SK-N-SH (cell line): ENCODE measurements around the gene RAB30. TPM values are rescaled to one million over a fixed set of nuclear protein-coding genes. Genes with fewer than 3 reads are reported as not detected.

ENCODE experiments used
- CTCF ChIA-PET: fragments of 300-600, 350-600 bp; formaldehyde crosslinking; extraction: SDS; loops from one replicate; lab custom pipeline; 2021; lab: Yijun Ruan, JAX
- POLR2A ChIA-PET: fragments of 350-600 bp; sonication (Branson Sonifier 250); formaldehyde crosslinking; extraction: SDS; loops from one replicate; lab custom pipeline; 2020; ENCODE audit warnings: antibody characterized with exemption, inconsistent platforms; lab: Yijun Ruan, JAX
- DNase-seq: peaks from one replicate; pipeline ENCODE4 v3.0.0; 2012
- H2AFZ ChIP-seq: fragments of 200-600 bp; sonication (generic); 2 replicates; pipeline ENCODE4 v1.8.1; 2016; ENCODE audit warnings: antibody characterized with exemption, mild to moderate bottlenecking, low read depth
- H3F3A ChIP-seq: fragments of 200-600 bp; sonication (generic); replicated peaks from 2 replicates; pipeline ENCODE3; 2016; ENCODE audit warnings: antibody characterized with exemption, mild to moderate bottlenecking; ENCODE audit not compliant: insufficient read depth
- H3K27ac ChIP-seq, 2 experiments: fragments of 200-500 bp in 1 of 2; fragments of 200-600 bp in 1 of 2; sonication (Bioruptor generic) in 1 of 2; sonication (generic), shearing (Covaris generic) in 1 of 2; 2 replicates each; pipeline versions ENCODE4 v1.5.1 to v1.6.1; 2014 to 2016; ENCODE audit warnings: low read depth in 2 of 2, inconsistent platforms in 1 of 2, low read length in 1 of 2, mild to moderate bottlenecking in 1 of 2, mixed read lengths in 1 of 2
- H3K27me3 ChIP-seq: fragments of 200-600 bp; sonication (generic), shearing (Covaris generic); 2 replicates; pipeline ENCODE4 v1.6.1; 2016; ENCODE audit warnings: mixed run types; ENCODE audit not compliant: insufficient read depth
- H3K36me3 ChIP-seq, 2 experiments: fragments of 200-500 bp in 1 of 2; fragments of 200-600 bp in 1 of 2; sonication (Bioruptor generic) in 1 of 2; sonication (generic) in 1 of 2; replicated peaks in 1 of 2; 2 replicates each; pipeline versions ENCODE3 to v1.5.1; 2014 to 2016; ENCODE audit warnings: low read length in 1 of 2, mild to moderate bottlenecking in 1 of 2; ENCODE audit not compliant: insufficient read depth in 2 of 2, control insufficient read depth in 1 of 2
- H3K4me1 ChIP-seq, 2 experiments: fragments of 200-500 bp in 1 of 2; fragments of 200-600 bp in 1 of 2; sonication (Bioruptor generic) in 1 of 2; sonication (generic), shearing (Covaris generic) in 1 of 2; 2 replicates each; pipeline versions ENCODE4 v1.5.1 to v1.6.1; 2014 to 2016; ENCODE audit warnings: low read depth in 1 of 2, low read length in 1 of 2, mixed run types in 1 of 2; ENCODE audit not compliant: insufficient read depth in 2 of 2, control insufficient read depth in 1 of 2
- H3K4me2 ChIP-seq: fragments of 200-600 bp; sonication (generic), shearing (Covaris generic); 2 replicates; pipeline ENCODE4 v1.6.1; 2017; ENCODE audit warnings: mixed run types
- H3K4me3 ChIP-seq, 2 experiments: fragments of 200-500 bp in 1 of 2; fragments of 200-600 bp in 1 of 2; sonication (Bioruptor generic) in 1 of 2; sonication (generic), shearing (Covaris generic) in 1 of 2; 2 replicates each; pipeline versions ENCODE4 v1.5.1 to v1.8.1; 2014 to 2016; ENCODE audit warnings: low read depth in 2 of 2, inconsistent platforms in 1 of 2, low read length in 1 of 2, mild to moderate bottlenecking in 1 of 2, mixed read lengths in 1 of 2, moderate library complexity in 1 of 2
- H3K79me2 ChIP-seq: fragments of 200-600 bp; sonication (generic); 2 replicates; pipeline ENCODE4 v1.8.1; 2017; ENCODE audit warnings: mild to moderate bottlenecking; ENCODE audit not compliant: insufficient read depth
- H3K9ac ChIP-seq: fragments of 200-600 bp; sonication (generic); 2 replicates; pipeline ENCODE4 v1.6.1; 2017; ENCODE audit warnings: mixed run types
- H3K9me2 ChIP-seq: fragments of 200-600 bp; sonication (generic); 2 replicates; pipeline ENCODE4 v1.6.1; 2017; ENCODE audit warnings: mixed run types
- H3K9me3 ChIP-seq: fragments of 200-600 bp; sonication (generic); 2 replicates; pipeline ENCODE4 v1.6.1; 2017; ENCODE audit warnings: mixed run types, mild to moderate bottlenecking, moderate library complexity
- H4K20me1 ChIP-seq: fragments of 200-600 bp; sonication (generic); 2 replicates; pipeline ENCODE4 v1.6.1; 2017; ENCODE audit warnings: mild to moderate bottlenecking, mixed run types; ENCODE audit not compliant: insufficient read depth
- ELF1 ChIP-seq: IDR thresholded peaks from 2 replicates; pipeline ENCODE4 v1.4.0; 2012
- EP300 ChIP-seq, 2 experiments: IDR thresholded peaks; 2 replicates each; pipeline versions ENCODE4 v1.4.0 to v1.6.1; 2012; ENCODE audit warnings: borderline replicate concordance in 1 of 2, low read depth in 1 of 2, low read length in 1 of 2
- EZH2phosphoT487 ChIP-seq: fragments of 200-600 bp; sonication (generic); IDR thresholded peaks from 2 replicates; pipeline ENCODE4 v1.6.1; 2017; ENCODE audit warnings: low read depth, mixed run types, mild to moderate bottlenecking, antibody characterized with exemption, moderate library complexity, borderline replicate concordance
- FOSL2 ChIP-seq: IDR thresholded peaks from 2 replicates; pipeline ENCODE4 v1.4.0; 2012; ENCODE audit warnings: low read depth, mild to moderate bottlenecking, moderate library complexity, borderline replicate concordance
- GABPA ChIP-seq: IDR thresholded peaks from 2 replicates; pipeline ENCODE4 v1.4.0; 2012; ENCODE audit warnings: low read depth, mild to moderate bottlenecking
- GATA2 ChIP-seq: sonication (generic); formaldehyde crosslinking; IDR thresholded peaks from 2 replicates; pipeline ENCODE4 v1.5.0; 2020; ENCODE audit warnings: mild to moderate bottlenecking, missing genetic modification reagents
- NRF1 ChIP-seq: IDR thresholded peaks from 2 replicates; pipeline ENCODE4 v1.6.1; 2012; ENCODE audit warnings: low read depth, mild to moderate bottlenecking, low read length
- POLR2AphosphoS5 ChIP-seq: IDR thresholded peaks from 2 replicates; pipeline ENCODE4 v1.6.1; 2012; ENCODE audit warnings: low read depth, low read length
- RCOR1 ChIP-seq: fragments of 150-350 bp; IDR thresholded peaks from 2 replicates; pipeline ENCODE4 v1.6.1; 2017; ENCODE audit warnings: antibody characterized with exemption, low read length
- RXRA ChIP-seq: IDR thresholded peaks from 2 replicates; pipeline ENCODE4 v1.4.0; 2012; ENCODE audit warnings: low read depth, mild to moderate bottlenecking, borderline replicate concordance
- SIN3A ChIP-seq: IDR thresholded peaks from 2 replicates; pipeline ENCODE4 v1.6.1; 2012; ENCODE audit warnings: low read depth, mild to moderate bottlenecking, low read length, moderate library complexity, borderline replicate concordance
- TAF1 ChIP-seq: IDR thresholded peaks from 2 replicates; pipeline ENCODE4 v1.6.1; 2012; ENCODE audit warnings: low read depth, mild to moderate bottlenecking, low read length, moderate library complexity, borderline replicate concordance
- TCF12 ChIP-seq: IDR thresholded peaks from 2 replicates; pipeline ENCODE4 v1.4.0; 2012
- TEAD4 ChIP-seq: IDR thresholded peaks from 2 replicates; pipeline ENCODE4 v1.4.0; 2012; ENCODE audit warnings: mild to moderate bottlenecking, borderline replicate concordance; ENCODE audit not compliant: insufficient read depth
- WGBS: methylation state at CpG from one replicate; pipeline ENCODE4 v1.1.6; 2017; ENCODE audit warnings: low lambda C conversion rate; 5-methylcytosine and 5-hydroxymethylcytosine counted together
- polyA plus RNA-seq, 3 experiments: library from polyadenylated mRNA; depleted of rRNA; stranded (reverse); fragments of >200 nt; gene quantifications; 2 replicates each; pipeline ENCODE4 v1.2.3, GENCODE V29; 2012
- TF ChIP-seq, protein P1 (sequence below): IDR thresholded peaks from 2 replicates; pipeline ENCODE4 v1.6.1; 2012; ENCODE audit warnings: mild to moderate bottlenecking, low read depth, low read length, moderate library complexity
- TF ChIP-seq, protein P2 (sequence below): IDR thresholded peaks from 2 replicates; pipeline ENCODE4; 2012

Gene RAB30
- polyA plus RNA-seq, 1 of the 3 experiments (the other 2 are of a cell fraction), result 3.3 TPM

DNA sequence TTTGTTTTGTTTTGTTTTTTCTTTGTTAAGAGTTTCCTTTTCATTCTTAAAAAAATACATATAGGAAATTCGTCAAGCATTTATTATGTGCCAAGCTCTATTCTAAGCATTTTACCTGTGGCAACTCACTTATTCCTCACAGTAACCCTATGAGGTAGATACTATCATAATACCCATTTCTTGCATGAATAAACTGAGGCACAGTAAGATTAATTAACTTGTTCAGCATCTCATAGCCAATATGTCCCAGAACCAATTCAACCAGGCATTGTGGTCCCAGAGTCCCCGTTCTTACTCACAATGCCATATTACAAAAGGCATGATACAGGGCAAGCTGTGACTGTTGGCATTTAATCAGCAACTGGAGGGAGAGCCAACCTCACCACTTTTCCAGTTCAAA, 83.7 kb downstream of the RAB30 start:
- no peaks in the 10 kb centered on the region for H3K9me2 ChIP-seq
- 86% methylated on average over 2 of the region's 2 CpGs for WGBS
- no peaks in the 10 kb centered on the region for H3K79me2 ChIP-seq
- no peaks in the 10 kb centered on the region for H3K4me1 ChIP-seq
- no peak overlapping the region for H3K27ac ChIP-seq
- H3K36me3 ChIP-seq, result peaks cover 15 to 30% of the 10 kb centered on the region in 2 experiments
- no peak for DNase-seq
- ChIA-PET POLR2A (no interaction called here), CTCF (interaction anchor here (2.3 kb wide), 1 partner anchor 9 kb away, joined by 5 read pairs; no protein-coding TSS in a partner anchor)
- H3F3A ChIP-seq, result peaks cover 8% of the 10 kb centered on the region
- no peak overlapping the region for H3K4me2 ChIP-seq
- H2AFZ ChIP-seq, result no peak overlapping the region
- no peak overlapping the region for H3K9ac ChIP-seq
- H3K27me3 ChIP-seq, result no peaks in the 10 kb centered on the region
- no peaks in the 10 kb centered on the region for H3K9me3 ChIP-seq
- TF ChIP-seq, protein P1, sequence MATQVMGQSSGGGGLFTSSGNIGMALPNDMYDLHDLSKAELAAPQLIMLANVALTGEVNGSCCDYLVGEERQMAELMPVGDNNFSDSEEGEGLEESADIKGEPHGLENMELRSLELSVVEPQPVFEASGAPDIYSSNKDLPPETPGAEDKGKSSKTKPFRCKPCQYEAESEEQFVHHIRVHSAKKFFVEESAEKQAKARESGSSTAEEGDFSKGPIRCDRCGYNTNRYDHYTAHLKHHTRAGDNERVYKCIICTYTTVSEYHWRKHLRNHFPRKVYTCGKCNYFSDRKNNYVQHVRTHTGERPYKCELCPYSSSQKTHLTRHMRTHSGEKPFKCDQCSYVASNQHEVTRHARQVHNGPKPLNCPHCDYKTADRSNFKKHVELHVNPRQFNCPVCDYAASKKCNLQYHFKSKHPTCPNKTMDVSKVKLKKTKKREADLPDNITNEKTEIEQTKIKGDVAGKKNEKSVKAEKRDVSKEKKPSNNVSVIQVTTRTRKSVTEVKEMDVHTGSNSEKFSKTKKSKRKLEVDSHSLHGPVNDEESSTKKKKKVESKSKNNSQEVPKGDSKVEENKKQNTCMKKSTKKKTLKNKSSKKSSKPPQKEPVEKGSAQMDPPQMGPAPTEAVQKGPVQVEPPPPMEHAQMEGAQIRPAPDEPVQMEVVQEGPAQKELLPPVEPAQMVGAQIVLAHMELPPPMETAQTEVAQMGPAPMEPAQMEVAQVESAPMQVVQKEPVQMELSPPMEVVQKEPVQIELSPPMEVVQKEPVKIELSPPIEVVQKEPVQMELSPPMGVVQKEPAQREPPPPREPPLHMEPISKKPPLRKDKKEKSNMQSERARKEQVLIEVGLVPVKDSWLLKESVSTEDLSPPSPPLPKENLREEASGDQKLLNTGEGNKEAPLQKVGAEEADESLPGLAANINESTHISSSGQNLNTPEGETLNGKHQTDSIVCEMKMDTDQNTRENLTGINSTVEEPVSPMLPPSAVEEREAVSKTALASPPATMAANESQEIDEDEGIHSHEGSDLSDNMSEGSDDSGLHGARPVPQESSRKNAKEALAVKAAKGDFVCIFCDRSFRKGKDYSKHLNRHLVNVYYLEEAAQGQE, result no peak
- TF ChIP-seq SIN3A (no peak), NRF1 (no peak), ELF1 (no peak), EP300 (IDR thresholded peaks at IDR 0.05; ENCODE audit: borderline replicate concordance in 1 of 2, low read depth in 1 of 2, low read length in 1 of 2) (no peak), POLR2AphosphoS5 (no peak)
- TF ChIP-seq, protein P2, sequence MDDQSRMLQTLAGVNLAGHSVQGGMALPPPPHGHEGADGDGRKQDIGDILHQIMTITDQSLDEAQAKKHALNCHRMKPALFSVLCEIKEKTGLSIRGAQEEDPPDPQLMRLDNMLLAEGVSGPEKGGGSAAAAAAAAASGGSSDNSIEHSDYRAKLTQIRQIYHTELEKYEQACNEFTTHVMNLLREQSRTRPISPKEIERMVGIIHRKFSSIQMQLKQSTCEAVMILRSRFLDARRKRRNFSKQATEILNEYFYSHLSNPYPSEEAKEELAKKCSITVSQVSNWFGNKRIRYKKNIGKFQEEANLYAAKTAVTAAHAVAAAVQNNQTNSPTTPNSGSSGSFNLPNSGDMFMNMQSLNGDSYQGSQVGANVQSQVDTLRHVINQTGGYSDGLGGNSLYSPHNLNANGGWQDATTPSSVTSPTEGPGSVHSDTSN, result no peak
- H3K4me3 ChIP-seq, result no peak overlapping the region
- H4K20me1 ChIP-seq, result no peaks in the 10 kb centered on the region

DNA sequence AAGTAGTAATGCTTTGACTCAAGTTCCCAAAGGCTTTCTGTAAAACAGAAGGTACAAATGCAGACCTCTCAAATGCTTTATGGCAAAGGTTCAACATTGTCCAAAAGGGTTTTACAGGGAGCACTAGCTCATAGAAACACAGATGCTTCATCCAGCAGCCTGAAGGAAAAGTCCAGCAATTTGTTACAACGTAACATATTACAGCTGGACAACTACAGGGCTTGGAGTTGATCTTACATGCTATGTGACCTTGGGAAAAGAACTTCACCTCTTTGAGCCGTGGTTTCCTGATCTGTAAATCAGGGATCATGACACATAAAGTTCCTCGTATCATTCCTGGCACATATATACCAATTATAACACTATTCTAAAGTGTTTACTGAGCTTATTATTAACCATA, 85.3 kb downstream of the RAB30 start:
- Histone ChIP-seq H3K27me3 (no peaks in the 10 kb centered on the region), H3K4me3 (no peak overlapping the region), H4K20me1 (no peaks in the 10 kb centered on the region), H3K9me3 (no peaks in the 10 kb centered on the region), H3K36me3 (peaks cover 16 to 35% of the 10 kb centered on the region in 2 experiments), H3K79me2 (no peaks in the 10 kb centered on the region), H3K4me1 (no peaks in the 10 kb centered on the region), H3K9me2 (no peaks in the 10 kb centered on the region), H3F3A (peaks cover 8% of the 10 kb centered on the region), H3K27ac (no peak overlapping the region), H2AFZ (no peak overlapping the region), H3K4me2 (no peak overlapping the region), H3K9ac (no peak overlapping the region)
- WGBS, result 74% methylated on average over 3 of the region's 3 CpGs
- no peak for TF ChIP-seq RCOR1
- TF ChIP-seq TAF1, result no peak
- no peak for TF ChIP-seq TEAD4
- no peak for TF ChIP-seq TCF12
- TF ChIP-seq GABPA, result no peak
- TF ChIP-seq SIN3A, result no peak
- TF ChIP-seq EZH2phosphoT487, result no peak
- TF ChIP-seq EP300 (IDR thresholded peaks at IDR 0.05; ENCODE audit: borderline replicate concordance in 1 of 2, low read depth in 1 of 2, low read length in 1 of 2), result no peak
- no peak for TF ChIP-seq GATA2 (CRISPR knock-in tag)
- no peak for TF ChIP-seq RXRA
- TF ChIP-seq FOSL2, result no peak
- CTCF ChIA-PET, result interaction anchor here (2.3 kb wide), 1 partner anchor 11 kb away, joined by 5 read pairs; no protein-coding TSS in a partner anchor
- no peak for DNase-seq
- POLR2A ChIA-PET, result no interaction called here
